Muscle of arm (tissue), 12 donors: ENCODE results near the gene ZNF140. TPM values are rescaled to one million over a fixed set of nuclear protein-coding genes. Genes with fewer than 3 reads are reported as not detected.
A peak's percentile ranks its signal among the peaks of the same experiment; 100 is the strongest.

Experiments used
- DNase-seq: peaks from one replicate; pipeline ENCODE4 v3.0.0-alpha.2; 2013
- polyA plus RNA-seq, 12 donors: library from polyadenylated mRNA; unstranded; fragments of 120-200 nt; gene quantifications; one replicate each; pipeline ENCODE4 v1.2.1, GENCODE V29; 2013; ENCODE audit not compliant: insufficient read length in 12 of 12

The ZNF140 gene
- polyA plus RNA-seq, 12 donors = 9.4 to 23.0 (median 16.3) TPM; not detected in 1

DNA sequence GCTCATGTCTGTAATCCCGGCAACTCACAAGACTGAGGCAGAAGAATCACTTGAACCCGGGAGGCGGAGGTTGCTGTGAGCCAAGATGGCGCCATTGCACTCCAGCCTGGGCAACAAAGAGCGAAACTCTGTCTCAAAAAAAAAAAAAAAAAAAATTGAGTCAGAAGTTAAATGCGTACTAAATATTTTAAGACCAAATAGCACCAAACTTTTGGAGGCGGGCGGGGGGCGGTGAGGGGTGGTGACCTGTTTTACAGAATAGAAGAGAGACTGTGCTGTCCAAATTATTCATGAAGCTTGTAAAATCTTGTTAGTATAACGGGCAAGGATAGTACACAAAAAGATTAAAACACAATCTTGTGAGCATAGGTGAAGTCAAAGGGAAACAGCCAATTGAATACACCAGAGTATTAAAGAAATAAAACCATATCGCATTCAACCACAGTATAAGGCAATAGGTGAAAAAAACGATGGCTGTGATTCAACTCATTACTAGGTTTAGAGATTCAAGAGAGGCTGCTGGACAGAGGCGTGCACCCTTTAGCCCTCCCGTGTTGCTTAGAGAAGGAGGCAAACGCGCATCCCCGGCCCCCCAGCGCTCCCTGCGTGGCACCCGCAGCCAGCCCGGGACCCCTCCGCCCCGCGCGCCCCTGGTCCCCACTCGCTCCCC lies 48.8 kb downstream of the ZNF140 start:
- no peak for DNase-seq

DNA sequence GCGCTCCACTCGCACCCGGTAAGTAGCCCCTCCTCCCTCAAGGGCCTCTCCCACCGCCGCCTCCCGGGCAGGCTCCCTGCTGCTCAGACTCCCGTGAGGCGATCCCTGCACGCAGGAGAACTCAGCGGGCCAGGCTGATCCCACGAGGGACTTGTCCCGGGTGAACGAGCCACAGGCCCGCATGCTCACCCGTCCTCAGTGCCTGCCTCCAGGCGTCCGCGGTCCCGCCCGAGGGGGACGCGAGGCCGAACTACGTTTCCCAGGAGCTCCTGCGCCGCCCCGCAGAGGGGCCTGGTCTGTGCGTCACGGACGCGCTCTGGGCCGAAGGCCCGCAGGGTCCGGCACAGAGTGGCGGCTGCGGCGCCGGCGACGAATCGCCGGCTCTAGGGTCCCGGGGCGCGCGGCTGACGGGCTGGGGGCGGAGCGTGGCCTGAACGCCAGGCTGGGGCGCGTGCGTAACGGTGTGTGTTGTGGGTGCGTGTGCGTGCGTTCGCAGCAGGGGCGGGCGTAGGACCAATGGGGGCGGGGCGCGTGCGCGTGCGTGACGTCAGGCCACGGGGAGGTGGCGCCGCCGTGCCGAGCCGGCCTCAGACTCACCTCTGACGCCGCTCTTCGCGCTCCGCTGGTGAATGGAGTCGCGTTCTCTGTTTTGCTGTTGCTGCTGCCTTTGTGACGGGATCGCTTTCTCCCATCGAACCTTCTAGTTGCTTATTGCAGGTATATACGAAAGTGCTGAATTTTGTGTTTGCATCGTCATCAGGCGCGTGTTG lies 49.5 kb downstream of the ZNF140 start, which contains the start of the genes ZNF10 and ZNF891:
ZNF10 (plus strand) TSS at position 590 of the 770 bp plus-strand sequence. CDS start 13,866 bp downstream, outside the sequence.
ZNF891 (minus strand) TSS at position 237 of the 770 bp plus-strand sequence. CDS start 8,356 bp downstream, outside the sequence.
- peak; percentile 94 for DNase-seq

DNA sequence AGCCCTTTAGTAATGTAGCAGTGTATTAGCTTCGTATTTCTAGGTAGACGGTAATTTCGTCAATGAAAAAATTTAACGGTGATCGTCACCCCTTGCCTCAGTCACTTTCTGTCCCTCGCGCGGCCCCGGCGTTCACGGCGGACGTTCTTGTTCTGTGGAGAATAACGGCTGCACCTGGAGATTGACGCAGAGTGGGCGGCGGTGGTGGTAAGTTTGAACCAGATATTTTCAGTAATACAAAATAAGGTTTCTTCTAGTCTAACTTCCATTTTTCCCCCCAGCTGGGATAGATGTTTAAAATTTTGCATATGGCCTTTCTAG lies 50.0 kb downstream of the ZNF140 start:
- DNase-seq = no peak

DNA sequence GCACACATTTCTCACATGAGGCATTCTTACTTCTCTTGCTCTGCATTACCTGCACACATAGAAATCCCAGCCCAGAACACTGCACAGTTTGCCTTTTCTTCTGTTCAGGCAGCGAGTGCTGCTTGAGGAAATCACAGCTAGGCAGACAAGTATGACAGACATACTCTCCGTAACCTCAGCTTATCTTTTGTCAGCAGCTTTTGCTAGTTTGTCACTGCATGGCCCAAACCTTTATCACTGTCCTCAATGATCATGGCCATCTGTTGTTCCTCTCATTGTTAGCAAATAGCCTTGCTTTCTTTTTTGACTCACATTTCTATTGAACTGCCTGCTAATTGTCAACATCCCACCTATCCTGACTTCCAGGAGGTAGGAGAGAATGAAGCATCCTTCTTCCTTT lies 55.0 kb downstream of the ZNF140 start:
- no peak for DNase-seq

DNA sequence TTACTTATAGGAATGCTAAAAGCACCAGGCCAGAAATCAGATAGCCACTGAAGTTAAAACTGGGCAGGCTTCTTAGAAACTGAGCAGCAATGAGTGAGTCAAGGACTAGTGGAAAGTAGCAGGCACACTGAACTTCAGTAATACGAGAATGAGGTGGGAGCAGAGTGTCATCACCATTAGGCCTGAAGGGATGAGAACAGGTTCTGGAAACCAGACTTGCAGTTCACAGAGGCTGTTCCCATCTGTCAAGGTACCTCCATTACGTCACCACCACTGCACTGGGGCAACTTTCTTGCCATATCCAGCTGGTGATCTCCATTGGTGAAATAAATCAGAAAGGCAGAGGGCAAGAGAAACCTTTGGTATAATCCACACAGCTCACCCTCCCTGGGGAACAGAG lies 65.3 kb downstream of the ZNF140 start:
- no peak for DNase-seq

DNA sequence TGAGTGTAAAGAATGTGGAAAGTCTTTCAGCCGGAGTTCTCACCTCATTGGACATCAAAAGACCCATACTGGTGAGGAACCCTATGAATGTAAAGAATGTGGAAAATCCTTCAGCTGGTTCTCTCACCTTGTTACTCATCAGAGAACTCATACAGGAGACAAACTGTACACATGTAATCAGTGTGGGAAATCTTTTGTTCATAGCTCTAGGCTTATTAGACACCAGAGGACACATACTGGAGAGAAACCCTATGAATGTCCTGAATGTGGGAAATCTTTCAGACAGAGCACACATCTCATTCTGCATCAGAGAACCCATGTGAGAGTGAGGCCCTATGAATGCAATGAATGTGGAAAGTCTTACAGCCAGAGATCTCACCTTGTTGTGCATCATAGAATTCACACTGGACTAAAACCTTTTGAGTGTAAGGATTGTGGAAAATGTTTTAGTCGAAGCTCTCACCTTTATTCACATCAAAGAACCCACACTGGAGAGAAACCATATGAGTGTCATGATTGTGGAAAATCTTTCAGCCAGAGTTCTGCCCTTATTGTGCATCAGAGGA lies 75.5 kb downstream of the ZNF140 start:
- no peak for DNase-seq

Other genes with a start within 250 kb of the ZNF140 start
- gene CHFR, start 193.3 kb upstream of the ZNF140 start, polyA plus RNA-seq = 10 to 100 TPM in 11 of 12 donors, not detected in 1; 14.0 to 31.7 (median 20.6) TPM
- 10 to 100 TPM in 11 of 12 donors, not detected in 1; 10.3 to 23.0 (median 14.9) TPM for gene ZNF605, start 124.6 kb upstream of the ZNF140 start, polyA plus RNA-seq
- gene ZNF26, start 94.6 kb upstream of the ZNF140 start, polyA plus RNA-seq = 10 to 100 TPM in 3 of 12 donors, 1 to 10 TPM in 8, not detected in 1; 6.0 to 10.8 (median 9.0) TPM
- gene ZNF84, start 43.4 kb upstream of the ZNF140 start, polyA plus RNA-seq = 10 to 100 TPM in 11 of 12 donors, not detected in 1; 26.7 to 53.1 (median 32.8) TPM
- gene ZNF891, start 49.4 kb downstream of the ZNF140 start, polyA plus RNA-seq = 1 to 10 TPM in 11 of 12 donors, not detected in 1; 1.2 to 4.4 (median 2.1) TPM
- gene ZNF10, start 49.7 kb downstream of the ZNF140 start, polyA plus RNA-seq = 10 to 100 TPM in 2 of 12 donors, 1 to 10 TPM in 9, not detected in 1; 3.1 to 11.2 (median 6.8) TPM
- 10 to 100 TPM in 8 of 12 donors, 1 to 10 TPM in 3, not detected in 1; 8.2 to 23.8 (median 11.1) TPM for gene ZNF268, start 100.6 kb downstream of the ZNF140 start, polyA plus RNA-seq
- gene ANHX, start 155.0 kb downstream of the ZNF140 start, polyA plus RNA-seq = not detected